ENCODE results near the gene ANKRD6.

Gene ANKRD6

GRCh38 chr6:89475634-89476033, 42.7 kb downstream of the ANKRD6 start:
- DNase-seq = no peak

DNA sequence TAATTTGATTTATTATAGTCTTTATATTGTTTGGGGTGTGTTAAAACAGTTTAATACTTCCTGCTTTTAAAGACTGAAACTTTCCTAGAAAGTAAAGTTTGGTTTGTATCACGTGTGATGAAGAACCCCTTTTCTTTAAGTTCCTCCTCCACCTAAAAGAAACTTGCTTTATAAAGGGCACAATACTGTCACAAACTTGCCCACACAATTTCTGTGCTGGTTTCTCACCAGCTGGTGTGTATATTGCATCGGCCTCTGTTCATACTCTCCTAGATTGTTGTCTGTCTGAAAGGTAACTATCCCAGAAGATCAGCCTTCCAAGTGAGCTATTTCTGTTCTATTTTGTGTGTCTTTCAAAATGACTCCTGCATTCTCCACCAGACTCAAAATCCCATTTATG, 46.9 kb downstream of the ANKRD6 start:
- DNase-seq = no peak

DNA sequence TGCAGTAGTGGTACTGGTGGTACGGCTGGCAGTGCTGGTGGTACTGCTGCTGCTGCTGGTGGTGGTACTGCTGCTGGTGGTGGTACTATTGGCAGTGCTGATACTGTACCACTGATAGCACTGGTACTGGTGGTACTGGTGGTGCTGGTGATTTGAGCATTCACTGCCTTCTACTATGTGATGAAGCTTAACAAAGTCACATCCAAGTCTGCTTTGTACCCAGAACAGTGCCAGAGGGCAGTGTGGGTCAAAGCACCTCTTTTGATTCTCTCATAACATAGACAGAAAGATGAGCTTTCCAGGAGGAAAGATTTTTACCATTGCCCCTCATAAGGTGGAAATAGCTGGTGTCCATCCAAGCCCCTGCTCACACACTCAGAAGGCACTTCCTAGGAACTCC, 48.7 kb downstream of the ANKRD6 start:
- no peak for DNase-seq

DNA sequence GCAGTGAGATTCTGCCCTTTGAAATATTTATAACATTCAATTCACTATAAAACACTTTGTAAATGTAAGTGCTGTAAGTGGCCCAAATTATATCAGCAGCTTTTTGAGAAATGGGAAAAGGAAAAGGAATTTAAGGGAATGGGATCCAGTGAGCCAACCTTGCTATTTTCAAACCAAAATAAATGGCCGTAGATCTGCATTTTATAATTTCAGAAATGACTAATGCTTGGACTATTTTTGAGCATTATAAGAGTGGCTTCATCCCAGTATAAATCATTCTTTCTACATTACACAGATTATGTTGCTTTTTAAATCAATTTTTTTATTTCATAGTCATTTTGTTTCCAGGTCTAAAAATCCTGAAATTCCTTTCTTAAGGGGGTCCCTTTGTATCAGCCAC, 49.2 kb downstream of the ANKRD6 start:
- DNase-seq = no peak

DNA sequence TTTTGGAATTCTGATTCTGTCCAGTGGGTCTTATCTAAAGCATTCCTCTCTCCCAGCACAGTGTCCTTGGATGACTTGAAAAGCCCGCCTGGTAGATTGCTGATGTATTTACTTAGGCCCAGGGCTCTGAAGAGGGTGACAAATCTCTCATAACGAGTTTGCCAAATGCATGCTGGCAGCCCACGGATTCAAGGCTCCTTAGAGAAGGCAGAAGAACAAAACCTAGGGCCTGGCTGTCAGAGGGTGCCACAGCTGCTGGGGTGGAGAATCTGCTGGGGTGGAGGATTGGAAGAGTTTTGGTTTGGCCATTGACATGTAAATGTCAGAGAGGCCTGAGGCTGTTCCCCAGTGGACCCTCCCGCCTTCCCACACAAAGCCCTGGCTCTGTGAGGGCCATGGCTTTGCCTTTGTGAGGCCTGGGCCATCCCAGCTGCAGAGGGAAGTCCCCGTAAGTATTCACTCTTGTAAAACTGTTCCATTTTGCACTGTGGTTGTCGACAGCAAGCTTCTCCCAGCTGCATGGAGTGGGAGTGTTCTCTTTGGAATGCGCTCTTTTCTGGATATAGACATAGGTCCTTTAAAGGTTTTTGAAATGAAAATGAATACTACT, 50.3 kb downstream of the ANKRD6 start:
- DNase-seq = no peak

DNA sequence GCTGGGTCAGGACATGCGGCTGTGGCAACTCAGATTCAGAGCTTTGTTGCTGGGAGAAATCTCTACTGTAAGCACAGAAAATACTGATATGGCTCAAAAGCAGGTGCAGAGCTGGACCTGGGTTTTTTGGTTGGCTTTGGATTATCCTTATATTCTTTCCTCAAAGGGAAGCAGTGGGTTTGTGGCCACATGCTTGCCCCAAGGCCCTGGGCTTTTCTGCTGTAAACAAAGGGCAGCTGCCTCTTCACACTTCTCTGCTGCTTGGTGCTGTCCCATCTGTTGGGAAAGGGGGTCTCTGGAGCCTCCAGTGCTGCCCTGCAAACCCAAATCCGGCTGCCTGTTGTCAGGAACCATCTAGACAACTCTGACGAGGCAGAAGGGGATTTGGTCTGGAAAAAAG, 52.4 kb downstream of the ANKRD6 start:
- no peak for DNase-seq

GRCh38 chr6:89487864-89488263, 54.9 kb downstream of the ANKRD6 start:
- no peak for DNase-seq

DNA sequence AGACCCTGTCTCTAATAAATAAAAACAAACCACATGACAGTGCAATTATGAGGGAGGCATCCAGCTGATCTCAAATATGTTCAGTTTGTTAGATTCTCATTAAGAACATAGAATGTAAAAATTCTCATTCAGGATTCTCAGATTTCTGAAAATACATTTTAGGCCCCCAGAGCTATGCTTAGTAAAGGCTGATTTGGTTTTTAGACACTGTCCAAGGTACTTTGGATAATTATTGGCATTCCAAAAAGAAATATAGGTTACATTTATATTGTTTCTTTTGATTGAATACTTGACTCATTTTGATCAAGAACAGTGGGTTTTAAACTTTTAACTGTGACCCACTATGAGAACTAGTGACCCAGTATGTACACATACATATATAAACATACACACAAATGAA, 55.5 kb downstream of the ANKRD6 start:
- no peak for DNase-seq

DNA sequence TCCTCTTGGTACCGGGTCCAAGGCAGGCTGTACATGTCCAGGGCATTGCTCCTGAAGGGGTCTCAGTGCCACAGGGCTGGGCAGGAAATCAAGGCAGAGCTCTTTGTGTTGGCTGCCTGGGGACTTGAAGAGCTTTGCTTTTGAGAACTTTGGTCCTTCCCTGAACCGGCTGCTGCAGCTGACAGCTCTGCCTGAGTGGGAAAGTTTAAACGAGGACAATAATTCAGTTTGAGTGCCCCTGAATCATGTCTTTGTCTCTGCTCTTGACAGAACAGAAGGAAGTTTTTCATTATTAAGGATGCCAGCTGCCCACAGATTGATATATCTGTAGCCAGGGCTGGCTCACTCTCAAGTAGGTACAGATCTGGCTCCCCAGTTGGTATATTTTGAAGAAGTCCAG, 56.1 kb downstream of the ANKRD6 start:
- DNase-seq = no peak

- DNase-seq = no peak
Measured at GRCh38 chr6:89492025-89492640, 59.2 kb downstream of the ANKRD6 start.

DNA sequence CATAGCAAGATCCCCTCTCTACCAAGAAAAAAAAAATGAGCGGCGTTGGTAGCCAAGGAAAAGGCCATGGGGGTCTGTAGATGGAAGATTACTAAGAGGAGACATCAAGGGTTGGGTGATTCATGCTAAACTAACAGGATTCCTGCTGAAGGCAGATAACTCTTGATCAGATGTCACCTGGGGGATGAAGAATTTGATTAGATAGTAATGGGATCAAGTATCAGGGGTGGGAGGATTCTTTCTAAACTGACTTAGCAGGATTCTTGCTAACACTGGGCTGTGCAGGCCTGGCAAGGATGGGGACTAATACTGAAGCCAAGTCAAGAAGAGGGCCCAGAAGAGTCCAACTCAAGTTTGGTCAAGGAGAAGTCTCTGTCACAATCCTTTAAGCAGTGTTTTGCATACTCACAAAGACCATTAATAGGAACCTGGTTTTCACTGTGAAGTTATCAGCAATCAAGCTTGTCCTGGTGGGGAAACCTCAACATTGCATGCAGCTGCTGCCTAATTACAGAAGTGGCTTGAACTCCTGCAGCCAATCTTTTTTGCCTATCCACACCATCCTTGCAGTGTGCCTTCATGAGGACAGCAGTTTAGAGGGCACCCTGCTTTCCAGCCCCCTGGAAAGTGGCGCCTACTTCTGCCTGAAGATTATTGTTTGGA, 61.3 kb downstream of the ANKRD6 start:
- no peak for DNase-seq

GRCh38 chr6:89495961-89496535, 63.1 kb downstream of the ANKRD6 start:
- no peak for DNase-seq

DNA sequence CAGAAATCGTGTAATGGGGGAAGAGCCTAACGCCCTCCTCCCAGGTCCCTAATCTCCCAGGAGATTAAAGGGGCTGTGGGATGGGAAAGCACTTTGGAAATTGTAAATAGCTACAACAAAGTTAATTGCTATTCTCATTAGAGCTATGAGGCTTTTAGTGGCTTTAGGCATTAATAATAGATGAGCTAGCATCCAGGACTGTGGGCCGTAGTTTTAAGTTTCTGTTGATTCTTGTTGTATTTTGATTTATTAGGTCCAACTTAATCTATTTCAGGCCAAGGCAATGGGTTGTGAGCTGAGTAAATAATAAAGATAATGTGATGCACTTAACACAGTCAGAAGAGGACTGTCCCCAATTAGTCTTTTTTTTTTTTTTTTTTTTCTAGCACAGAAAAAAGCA, 67.7 kb downstream of the ANKRD6 start:
- no peak for DNase-seq

- DNase-seq = no peak
Measured at GRCh38 chr6:89501222-89501621, 68.3 kb downstream of the ANKRD6 start.

DNA sequence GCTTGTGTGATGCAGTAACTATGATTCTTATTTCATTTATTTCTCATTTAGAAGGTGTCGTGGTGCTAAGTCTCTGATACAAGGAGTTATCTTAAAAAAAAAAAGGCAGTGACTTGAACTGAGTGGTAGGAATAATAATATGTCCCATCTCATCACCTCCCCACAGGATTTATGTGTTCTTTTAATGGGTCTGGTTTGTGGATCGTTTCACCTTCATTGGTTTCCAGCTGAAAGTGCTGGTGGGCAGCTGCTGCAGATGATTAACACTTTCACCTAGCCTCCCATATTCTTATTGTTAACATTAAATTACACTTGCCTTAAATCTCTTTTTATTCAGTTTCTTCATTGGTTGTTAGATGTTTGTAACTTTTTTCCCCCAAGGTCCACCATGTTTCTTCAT, 68.8 kb downstream of the ANKRD6 start:
- no peak for DNase-seq

DNA sequence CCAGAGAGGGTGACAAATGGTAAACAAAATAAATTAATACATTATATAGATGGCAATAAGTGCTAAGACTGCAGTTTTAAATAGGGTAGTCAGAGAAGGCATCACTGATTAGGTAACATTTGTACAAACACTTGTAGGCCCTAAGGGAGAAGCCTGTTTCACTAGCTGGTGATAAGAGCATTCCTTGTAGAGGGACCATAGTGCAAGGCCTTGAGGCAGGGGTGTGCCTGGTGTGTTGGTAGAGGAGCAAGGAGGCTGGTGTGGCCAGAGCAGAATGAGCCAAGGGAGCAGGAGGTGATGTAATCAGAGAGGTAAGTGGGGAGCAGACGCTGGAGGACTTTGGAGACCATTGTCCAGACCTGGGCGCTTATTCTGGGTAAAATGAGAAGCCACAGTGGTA, 70.7 kb downstream of the ANKRD6 start:
- DNase-seq = no peak

- no peak for DNase-seq
Measured at GRCh38 chr6:89505847-89506246, 72.9 kb downstream of the ANKRD6 start.

- no peak for DNase-seq
Measured at GRCh38 chr6:89506716-89507617, 74.0 kb downstream of the ANKRD6 start.

- DNase-seq = no peak
Measured at GRCh38 chr6:89508755-89509563, 76.0 kb downstream of the ANKRD6 start.

DNA sequence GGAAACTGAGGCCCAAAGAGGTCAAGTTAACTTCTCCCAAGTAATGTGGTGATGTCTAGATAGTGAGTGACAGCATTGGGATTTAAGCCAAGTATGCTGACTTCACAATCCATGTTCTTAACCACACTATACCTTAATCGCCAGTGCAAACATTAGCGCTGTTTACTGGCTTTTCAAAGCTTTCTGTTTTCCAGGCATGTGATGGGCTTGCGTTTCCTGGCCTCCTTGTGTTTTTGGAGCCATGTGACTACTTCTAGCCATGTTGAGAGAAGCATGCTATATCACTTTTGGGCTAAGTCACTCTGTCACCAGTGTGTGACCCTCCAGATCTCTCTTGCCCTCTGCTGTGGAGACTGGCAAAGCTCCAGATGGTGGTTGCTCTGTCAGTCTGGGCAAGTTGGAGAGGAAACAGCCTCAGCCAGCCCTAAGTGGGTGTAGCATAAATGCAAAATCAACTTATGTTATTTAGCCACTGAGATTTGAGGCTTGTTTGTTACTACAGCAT, 76.9 kb downstream of the ANKRD6 start:
- DNase-seq = no peak

DNA sequence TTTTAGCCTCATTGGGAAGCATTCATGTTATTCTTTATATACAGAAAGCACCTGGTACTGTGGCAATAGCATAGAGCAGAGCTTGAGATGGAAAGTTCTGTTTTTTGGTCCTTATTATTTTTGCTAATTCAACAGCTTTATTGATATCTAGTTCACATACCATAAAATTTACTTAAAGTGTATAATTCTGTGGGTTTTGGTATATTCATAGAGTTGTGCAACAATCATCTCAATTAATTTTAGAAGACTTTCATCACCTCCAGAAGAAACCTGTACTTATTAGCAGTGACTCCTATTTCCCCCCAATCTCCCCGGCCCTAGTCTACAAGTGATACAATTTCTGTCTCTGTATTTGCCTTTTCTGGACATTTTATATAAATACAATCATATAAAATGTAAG, 77.4 kb downstream of the ANKRD6 start:
- DNase-seq = no peak
